NCI-H1436 treated with DMSO at 0.1 percent for 48 hours (cell line): Measurements from ENCODE around the gene CLASP1.
"Not testable (repeated sequence)": the region's sequence is repeated elsewhere in the genome, so short reads cannot be mapped to it uniquely, and the experiment has no call there.

Source experiments
- DNase-seq: peaks from one replicate; lab custom pipeline; 2025; lab: John Stamatoyannopoulos, UW

CLASP1 gene

DNA sequence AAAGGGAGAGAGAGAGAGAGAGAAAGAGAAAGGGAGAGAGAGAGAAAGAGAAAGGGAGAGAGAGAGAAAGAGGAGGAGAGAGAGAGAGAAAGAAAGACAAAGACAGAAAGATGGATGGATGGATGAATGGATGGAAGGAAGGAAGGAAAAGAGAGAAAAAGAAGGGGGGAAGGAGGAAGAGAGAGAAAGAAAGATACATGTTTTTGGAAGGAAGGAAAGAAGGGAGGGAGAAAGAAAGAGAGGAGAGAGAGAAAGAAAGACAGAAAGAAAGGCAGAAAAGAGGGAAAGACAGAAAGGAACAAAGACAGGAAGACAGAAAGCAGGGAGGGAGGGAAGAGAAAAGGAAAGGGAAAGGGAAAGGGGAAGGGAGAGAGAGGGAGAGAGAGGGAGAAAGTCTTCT is 67.0 kb downstream of the CLASP1 start:
- DNase-seq, result no peak

GRCh38 chr2:121579309-121579708 is 70.0 kb downstream of the CLASP1 start:
- DNase-seq, result no peak

DNA sequence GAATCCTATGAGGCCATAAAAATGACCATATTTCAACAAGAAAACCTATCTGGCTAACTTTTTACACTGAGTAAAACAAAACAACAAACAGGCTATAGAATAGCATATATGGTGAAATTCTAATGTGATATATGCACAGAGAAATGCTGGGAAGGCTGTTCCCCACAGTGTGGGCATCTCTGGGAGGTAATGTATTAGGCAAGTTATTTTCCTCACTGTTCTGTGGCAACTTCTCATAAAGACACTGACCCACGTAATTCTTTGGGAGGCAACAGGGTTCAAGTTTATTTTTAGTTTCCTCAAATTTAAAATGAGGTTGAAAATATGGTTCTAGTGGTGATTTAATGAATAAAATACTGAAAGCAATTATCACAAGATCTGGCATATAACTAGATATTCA is 71.9 kb downstream of the CLASP1 start:
- DNase-seq, result no peak

DNA sequence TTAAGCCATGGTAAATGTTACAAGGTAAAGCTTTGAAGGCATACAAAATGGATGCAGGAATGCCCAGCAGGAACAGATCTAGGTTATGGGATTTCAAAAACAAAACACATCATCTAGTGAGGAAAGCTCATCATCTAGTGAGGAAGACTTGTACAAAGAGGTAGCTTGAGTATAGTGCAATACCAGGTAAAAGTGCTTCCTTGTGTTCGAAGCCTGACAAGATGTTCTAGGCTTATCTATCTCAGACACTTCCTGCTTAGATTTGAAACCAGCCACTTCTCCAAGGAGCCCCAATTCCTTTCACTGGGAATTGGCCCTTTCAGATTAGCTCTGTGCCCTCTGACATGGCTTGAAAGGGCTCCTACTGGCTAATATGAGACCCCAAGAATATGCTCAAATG is 73.0 kb downstream of the CLASP1 start:
- no peak for DNase-seq

GRCh38 chr2:121575800-121576199 is 73.5 kb downstream of the CLASP1 start:
- no peak for DNase-seq

- no peak for DNase-seq
Measured at GRCh38 chr2:121570667-121571055, 78.6 kb downstream of the CLASP1 start.

DNA sequence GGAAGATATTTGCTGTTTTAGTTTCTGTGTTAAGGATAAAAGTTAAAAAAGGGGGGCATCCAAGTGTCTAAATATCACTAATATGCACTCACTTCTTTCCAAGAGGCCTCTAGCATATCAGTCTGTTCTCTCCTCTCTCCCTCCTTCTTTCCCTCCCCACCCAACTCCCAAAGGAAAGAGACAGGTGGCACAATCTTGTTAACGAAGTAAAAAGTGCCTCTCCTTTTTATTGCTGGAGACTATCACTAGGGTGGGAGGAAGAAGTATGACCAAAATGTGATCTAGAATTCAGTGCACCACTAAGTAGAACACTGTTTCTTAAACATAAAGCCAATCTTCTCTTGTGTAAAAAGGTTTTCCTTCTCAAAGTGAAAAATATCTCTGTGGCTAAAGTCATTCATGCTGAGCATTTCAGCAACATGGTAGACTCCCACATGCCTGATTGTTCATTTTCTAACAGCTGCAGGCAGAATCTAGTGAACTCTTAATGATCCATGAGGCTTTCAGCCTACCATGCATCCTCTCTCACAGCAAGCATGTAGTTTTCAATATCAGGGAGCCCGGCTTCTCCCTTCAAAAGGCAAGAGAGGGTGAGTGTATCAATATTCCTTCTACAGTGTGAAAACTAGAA is 79.1 kb downstream of the CLASP1 start:
- DNase-seq, result no peak

GRCh38 chr2:121567957-121568409 is 81.3 kb downstream of the CLASP1 start:
- no peak for DNase-seq

- DNase-seq, result no peak
Measured at GRCh38 chr2:121567452-121567851, 81.8 kb downstream of the CLASP1 start.

- no peak for DNase-seq
Measured at GRCh38 chr2:121565389-121566250, 83.6 kb downstream of the CLASP1 start.

GRCh38 chr2:121564905-121565304 is 84.4 kb downstream of the CLASP1 start:
- DNase-seq, result no peak

DNA sequence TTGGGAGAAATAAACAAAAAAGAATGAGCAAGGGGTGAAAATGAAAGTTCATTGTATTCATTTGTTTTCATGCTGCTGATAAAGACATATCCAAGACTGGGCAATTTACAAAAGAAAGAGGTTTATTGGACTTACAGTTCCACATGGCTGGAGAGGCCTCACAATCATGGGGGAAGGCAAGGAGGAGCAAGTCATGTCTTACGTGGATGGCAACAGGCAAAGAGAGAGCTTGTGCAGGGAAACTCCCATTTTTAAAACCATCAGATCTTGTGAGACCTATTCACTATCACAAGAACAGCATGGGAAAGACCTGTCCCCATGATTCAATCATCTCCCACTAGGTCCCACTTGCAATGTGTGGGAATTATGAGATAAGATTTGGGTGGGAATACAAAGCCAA is 85.5 kb downstream of the CLASP1 start:
- not testable (repeated sequence) for DNase-seq

GRCh38 chr2:121562269-121563176 is 86.7 kb downstream of the CLASP1 start:
- DNase-seq, result no peak

GRCh38 chr2:121561617-121562268 is 87.5 kb downstream of the CLASP1 start:
- DNase-seq, result no peak

DNA sequence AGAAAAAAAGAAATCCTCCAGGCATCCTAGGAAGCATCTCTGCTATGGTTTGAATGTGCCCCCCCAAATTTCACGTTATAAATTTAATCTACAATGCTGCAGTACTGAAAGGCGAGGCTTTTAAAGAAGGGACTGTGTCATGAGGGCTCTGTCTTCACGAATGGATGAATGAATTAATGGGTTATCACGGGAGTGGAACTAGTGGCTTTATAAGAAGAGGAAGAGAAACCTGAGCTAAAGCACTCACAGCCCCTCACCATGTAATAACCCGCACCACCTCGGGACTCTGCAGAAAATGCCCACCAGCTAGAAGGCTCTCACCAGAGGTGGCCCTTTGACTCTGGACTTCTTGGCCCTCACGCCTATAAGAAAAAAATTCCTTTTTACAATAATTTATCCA is 90.9 kb downstream of the CLASP1 start:
- no peak for DNase-seq

DNA sequence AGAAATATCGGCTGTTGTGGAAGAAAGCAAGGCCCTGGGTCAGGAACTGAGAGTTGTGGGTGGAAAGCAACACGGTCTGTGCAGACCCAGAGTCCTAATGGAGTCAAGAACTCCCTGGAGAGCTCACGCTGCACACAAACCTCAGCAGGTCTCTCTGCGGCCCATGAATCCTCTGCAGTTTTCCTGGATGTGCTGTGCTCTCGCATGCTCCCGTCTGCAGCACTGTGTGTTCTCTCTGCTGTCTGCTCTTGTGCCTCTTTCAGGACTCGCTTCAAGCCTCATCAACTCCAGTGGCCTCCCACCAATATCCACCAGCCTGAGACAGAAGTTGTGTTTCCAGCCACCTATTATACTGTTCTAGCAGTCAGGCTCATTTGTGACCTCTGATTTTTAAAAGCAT is 94.3 kb downstream of the CLASP1 start:
- no peak for DNase-seq

DNA sequence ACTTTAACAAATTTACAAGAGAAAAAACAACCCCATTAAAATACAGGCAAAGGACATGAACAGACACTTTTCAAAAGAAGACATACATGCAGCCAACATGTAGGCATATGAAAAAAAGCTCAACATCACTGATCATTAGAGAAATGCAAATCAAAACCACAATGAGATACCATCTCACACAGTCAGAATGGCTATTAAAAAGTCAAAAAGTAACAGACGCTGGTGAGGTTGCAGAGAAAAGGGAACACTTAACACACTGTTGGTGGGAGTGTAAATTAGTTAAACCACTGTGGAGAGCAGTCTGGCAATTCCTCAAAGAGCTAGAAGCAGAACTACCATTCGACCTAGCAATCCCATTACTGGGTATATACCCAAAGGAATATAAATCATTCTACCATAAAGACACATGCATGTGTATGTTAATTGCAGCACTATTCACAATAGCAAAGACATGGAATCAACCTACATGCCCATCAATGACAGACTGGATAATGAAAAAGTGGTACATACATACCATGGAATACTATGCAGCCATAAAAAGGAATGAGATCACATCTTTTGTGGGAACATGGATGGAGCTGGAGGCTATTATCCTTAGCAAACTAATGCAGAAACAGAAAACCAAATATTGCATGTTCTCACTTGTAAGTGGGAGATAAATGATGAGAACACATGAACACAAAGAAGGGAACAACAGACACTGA is 96.6 kb downstream of the CLASP1 start:
- not testable (repeated sequence) for DNase-seq

DNA sequence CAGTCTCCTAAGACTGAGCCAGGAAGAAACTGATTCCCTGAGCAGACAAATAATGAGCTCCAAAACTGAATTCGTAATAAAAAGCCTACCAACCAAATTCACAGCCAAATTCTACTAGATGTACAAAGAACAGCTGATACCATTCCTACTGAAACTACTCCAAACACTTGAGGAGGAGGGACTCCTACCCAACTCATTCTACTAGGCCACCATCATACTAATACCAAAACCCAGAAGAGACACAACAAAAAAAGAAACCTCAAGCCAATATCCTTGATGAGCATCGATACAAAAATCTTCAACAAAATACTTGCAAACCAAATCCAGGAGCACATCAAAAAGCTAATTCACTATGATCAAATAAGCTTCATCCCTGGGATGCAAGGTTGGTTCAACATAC is 98.6 kb downstream of the CLASP1 start:
- no peak for DNase-seq

DNA sequence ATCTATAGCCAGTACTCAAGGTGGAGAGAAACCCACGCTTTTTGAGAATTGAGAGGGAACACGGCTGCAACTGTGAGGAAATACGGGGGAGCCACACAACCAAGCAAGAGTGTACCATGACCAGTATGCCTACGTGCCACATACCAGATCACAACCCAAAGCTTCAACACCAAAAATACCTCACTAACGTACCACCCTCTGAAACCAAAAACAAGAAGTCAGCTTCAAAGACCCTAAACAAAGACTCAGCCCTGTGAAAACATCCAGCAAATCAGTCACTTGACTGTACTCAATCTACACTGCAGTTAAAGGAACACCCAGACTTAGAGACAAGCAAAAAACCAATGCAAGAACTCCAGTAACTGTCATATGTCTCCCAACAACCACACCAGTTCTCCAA is 101.6 kb downstream of the CLASP1 start:
- no peak for DNase-seq

DNA sequence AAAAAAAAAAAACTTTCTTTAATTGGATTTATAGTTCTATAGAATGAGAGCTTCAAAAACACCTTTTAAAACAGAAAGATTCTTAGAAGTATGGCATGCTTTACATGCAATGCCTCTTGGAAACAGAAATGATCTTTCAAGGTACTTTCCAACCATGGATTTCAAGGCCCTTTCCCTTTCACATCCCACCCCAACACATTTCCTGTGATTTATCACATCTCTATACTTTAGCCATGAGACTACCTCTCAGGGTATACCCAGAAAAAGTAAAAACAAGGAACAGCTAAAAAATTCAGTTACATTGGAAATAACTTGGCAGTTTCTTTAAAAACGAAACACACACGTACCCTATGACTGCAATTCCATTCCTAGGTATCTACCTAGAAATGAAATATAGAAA is 103.3 kb downstream of the CLASP1 start:
- DNase-seq, result no peak

DNA sequence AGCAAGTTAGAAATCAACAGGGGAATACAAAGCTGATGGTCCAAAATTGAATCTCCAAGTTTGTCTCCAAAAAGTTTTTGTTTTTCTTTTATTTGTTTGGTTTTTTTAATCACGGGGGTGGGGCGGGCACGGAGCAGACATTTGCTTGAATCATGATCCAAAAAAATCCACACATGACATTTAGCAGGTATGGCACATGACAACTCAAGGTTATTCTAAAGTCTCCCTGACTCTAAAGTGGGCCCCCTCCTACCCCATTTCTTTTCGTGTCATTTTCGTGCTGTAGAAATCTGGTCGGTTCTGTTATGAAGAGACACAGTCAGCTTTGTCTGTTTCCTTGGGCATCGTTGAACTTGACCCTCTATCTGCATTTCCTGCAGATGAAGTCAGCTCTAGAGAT is 104.0 kb downstream of the CLASP1 start:
- no peak for DNase-seq
